ENCODE data around the gene ARRDC2.

DNA sequence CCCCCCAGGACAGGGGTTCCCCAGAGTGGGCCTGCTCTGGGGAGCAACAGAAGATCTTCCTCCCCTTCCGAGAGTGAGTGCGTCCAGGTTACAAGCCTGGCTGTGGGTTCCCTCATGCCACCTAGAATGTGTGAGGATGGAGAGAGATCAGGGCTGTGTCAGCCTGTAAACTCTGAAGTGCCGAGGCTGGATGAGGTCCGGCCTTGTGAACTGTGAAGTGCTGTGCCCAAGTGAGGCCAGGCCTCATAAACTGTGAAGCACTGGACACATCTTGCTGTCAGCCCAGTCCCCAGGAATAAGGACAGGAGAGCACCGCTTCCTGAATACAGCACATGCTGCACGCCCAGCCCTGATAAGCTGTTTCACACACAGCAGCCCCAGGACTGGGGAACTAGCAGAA is 33.4 kb upstream of the ARRDC2 start:
- TF ChIP-seq, protein P1, sequence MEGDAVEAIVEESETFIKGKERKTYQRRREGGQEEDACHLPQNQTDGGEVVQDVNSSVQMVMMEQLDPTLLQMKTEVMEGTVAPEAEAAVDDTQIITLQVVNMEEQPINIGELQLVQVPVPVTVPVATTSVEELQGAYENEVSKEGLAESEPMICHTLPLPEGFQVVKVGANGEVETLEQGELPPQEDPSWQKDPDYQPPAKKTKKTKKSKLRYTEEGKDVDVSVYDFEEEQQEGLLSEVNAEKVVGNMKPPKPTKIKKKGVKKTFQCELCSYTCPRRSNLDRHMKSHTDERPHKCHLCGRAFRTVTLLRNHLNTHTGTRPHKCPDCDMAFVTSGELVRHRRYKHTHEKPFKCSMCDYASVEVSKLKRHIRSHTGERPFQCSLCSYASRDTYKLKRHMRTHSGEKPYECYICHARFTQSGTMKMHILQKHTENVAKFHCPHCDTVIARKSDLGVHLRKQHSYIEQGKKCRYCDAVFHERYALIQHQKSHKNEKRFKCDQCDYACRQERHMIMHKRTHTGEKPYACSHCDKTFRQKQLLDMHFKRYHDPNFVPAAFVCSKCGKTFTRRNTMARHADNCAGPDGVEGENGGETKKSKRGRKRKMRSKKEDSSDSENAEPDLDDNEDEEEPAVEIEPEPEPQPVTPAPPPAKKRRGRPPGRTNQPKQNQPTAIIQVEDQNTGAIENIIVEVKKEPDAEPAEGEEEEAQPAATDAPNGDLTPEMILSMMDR (IDR thresholded peaks at IDR 0.05): no peak
- TF ChIP-seq EZH2 (IDR thresholded peaks at IDR 0.05) (no peak), EZH2phosphoT487 (IDR thresholded peaks at IDR 0.05) (no peak)
